Stimulated activated CD8-positive, alpha-beta memory T cell treated with anti-CD3 and anti-CD28 coated beads, Interleukin-12 subunit alpha, Interleukin-12 subunit beta, amount 100 ng/mL, for 4 hours (primary cell): ENCODE measurements around the gene TMEM107.
"Not testable (repeated sequence)": the region's sequence is repeated elsewhere in the genome, so short reads cannot be mapped to it uniquely, and the experiment has no call there.

Experiments
- DNase-seq: peaks from one replicate; pipeline ENCODE4 v3.0.0-alpha.2; 2020; ENCODE audit warnings: low read depth

The TMEM107 gene

DNA sequence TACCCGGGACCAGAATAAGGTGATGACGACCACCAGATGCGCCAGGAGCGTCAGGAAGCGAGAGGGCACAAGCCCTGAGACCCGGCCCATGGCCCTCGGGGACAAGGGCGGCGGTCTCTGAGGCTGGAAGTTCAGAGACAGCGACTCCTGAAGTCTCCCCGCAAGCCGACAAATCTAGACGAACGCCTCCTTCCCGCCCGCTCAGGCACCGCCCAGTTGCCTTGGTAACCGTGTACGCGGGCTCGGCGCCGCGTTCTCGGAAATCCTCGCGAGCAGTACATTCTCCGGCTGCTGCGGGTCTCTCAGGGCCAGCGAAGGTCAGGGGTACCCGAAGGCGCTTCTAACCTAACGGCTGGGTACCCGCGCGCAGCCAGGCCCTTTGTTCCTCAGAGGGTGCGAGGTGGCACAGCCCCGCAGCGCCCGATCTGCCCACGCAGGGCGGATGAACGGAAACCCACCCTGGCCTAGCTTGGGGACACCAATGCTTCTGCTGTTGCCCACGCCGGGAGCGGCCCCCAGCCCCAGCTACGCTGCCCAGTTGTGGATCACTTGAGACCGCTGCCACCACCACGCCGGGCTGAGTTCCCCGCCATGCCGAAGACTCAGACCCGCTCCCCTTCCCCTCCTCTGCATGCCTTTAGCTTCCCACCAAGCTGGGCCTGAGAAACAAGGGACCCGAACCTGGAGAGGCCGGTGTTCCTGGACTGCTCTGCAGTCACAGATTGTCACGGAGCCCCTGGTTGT is at the start of gene TMEM107:
TMEM107 (minus strand) TSS at position 184 of the 744 bp plus-strand sequence; CDS start at position 90, 94 bp downstream.
- peak; percentile 73 for DNase-seq

DNA sequence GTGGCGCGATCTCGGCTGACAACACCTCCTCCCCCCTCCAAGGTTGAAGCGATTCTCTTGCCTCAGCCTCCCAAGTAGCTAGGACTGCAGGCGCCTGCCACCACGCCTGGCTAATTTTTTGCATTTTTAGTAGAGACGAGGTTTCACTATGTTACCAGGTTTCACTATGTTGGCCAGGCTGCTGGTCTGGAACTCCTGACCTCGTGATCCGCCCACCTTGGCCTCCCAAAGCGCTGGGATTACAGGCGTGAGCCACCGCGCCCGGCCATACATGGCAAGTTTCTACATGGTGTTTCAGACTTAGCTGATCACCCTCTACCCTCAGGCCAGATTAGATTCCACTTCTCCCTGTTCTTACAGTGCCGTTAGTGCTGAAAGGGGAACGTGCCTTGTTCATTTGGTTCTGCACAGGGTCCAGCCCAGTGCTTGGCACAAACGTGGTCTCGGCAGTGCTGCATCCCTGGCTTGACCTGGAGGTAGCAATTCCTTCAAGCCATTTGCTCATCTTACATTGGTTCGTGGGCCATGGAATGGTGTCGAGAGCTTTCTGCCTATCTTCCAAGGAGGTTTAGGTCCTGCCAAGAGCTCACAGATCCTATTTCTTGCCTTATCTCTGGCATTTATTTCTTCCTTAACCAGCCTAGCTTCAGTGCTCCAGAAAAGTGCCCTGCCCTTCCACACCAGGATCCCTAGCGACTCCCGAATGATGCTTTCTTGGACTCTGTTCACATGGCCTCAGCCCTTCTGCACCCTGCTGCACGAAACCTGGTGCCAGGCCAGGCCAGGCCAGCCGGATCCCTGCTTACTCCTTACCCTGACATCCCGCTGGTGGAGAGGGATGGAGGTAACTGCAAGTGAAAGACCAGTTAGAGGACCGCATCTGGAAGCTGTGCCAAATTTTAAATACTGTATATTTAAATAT is 49.0 kb upstream of the TMEM107 start:
- DNase-seq = no peak

DNA sequence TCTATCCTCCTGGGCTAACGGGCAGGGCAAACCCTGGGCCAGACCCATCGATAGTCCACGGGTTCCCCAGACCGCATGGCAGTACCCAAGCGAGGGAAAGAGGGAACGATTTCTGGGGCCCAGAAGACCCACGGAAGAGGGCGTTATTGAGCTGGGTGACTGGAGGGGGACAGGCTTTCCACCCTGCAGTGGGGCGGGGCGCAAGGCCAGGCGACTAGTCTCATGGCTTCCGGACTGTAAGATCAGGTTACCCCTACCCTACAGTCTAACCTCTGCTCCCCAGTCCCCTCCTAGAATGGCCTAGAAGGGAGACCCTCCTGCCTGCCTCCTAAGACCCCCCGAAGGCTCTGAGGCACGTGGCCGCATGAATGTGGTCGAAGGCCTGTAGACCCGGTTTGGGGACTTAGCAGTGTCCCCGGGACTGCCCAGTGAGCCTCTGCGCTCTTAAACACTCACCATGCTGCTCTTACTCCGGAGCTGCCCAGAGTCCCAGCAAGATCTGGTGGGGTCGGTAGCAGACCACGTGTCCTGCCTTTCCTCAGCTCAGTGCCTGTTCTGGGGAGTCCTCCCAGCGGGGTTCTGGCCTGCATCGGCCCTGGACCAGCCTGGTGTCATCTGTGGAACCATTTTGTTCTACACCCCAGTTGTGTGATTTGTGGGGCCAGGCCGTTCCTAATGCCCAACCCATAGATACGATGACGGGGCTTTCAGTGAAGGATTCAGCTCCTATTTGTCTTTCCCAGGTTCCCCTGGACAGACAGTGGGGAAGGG is 47.4 kb upstream of the TMEM107 start:
- DNase-seq = no peak

DNA sequence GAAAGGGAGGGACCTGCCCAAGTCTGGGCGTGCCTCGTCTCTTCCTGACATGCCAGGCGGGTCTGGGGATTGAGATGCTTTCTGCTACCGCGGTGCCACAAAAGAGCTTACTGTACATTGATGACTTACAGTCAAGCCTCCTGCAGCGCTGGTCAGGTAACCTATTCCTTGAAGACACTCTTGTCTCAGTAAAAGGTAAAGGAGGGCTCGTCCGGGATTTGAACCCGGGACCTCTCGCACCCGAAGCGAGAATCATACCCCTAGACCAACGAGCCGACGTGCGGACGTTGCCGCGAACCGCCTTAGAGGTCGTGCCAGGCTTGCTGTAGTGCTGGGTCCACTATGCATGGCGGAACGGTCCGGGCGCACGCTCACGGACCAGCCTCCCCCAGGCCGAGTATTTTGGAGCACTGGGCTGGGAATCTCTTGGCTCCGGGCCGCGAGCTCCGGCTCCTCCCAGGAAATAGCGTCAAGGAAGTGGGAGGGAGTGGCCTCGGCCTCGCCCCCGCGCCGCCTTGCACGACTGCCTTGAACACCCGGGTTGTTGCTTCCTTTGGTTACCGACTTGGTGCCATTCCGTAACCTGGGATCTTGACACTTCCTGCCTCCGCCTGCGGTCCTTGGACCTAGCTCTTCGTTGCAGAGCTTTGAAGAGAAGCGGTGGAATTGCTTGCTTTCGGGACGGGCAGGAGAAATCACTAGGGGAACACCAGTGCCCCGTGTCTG is 46.6 kb upstream of the TMEM107 start:
- peak; percentile 83 for DNase-seq

DNA sequence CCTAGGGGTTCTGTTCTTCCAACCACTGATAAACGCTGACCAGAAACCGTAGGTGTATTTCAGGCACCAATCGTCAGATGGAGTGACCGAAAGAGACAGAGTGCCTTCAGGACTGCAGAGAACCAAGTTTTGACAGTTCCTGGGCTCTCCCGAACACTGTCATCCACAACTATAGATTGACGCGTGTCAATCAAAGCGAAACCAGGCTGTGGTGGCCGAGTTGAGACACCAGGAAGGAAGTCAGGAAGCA is 46.1 kb upstream of the TMEM107 start:
- DNase-seq = no peak

DNA sequence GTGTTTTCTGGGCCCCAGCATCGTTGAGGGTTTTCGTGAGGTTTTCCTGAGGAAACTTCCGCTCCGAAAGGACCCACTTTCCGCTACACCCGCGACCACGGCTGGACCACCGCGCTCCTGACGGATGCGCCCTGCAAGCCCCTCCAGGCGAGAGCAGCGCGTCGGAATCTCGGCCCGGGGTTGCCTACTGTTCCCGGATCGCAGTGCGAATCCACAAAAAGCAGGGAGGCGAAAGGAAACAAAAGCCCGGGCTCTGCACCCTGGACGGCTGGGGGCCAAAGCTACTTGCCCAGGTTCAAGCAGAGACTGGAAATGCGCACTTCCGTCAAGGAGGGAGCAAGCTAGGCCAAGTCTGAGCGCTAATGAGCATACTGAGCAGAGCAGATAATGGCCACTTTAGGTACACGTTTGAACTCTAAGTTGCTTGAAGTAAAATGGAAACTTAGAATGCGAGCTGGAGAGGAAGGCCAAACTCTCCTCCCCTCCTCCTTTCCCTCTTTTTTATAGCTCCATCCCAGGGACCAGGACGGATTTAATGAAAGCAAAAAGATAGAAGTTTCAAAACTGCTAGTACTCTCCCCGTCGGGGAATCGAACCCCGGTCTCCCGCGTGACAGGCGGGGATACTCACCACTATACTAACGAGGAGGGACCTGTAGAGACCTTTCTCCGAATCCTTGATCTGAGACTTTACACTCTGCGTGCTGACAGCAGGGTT is 45.6 kb upstream of the TMEM107 start:
- peak; percentile 72 for DNase-seq

DNA sequence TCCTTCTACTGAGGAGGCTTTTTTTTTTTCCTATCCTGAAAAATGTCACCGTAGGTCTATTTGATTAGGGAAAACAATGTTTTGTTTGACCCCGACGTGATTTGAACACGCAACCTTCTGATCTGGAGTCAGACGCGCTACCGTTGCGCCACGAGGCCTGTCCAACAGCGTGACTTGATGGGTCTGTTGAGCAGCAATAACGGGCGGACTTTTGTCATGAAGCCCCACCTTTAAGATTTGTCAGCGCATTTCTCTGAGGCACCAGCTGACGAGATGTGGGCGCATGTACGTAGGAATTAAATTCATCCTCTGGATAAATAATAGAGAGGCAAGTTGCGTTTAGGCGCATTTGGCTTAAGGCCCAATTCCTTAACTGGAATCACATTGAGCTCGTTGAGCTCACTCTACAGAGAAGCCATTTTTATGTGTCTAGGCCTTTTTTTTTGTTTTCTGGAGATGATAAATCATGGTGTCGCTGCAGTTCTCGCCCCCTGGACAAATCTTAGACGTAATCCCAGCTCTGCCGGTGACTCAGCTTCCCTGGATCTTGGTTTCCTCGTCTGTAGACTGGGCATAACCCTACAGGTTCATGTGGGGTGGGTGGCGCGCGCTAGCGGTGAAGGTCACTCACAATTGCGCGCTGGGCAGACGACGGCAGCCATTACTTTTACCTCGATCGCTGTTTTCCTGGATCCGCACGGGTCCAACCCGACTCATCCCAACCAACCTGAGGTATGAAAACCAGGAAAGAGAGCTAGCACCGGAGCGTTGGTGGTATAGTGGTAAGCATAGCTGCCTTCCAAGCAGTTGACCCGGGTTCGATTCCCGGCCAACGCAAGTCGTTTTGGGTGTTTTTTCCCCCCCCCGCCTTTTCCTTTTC is 44.8 kb upstream of the TMEM107 start:
- peak; percentile 73 for DNase-seq

DNA sequence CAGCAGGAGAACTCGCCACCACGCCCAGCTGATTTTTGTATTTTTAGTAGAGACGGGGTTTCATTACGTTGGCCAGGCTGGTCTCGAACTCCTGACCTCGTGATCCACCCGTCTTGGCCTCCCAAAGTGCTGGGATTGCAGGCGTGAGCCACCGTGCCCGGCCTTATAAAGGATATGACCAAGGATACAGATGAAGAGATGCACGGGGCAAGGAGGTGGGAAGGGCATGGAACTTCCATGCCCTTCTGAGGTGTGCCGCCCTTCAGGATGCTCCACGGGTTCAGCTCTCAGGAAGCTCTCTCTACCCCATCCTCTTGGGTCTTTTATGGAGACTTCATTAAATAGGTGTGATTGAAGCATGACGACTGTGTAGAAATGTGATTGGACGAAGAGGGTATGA is 37.8 kb upstream of the TMEM107 start:
- not testable (repeated sequence) for DNase-seq

DNA sequence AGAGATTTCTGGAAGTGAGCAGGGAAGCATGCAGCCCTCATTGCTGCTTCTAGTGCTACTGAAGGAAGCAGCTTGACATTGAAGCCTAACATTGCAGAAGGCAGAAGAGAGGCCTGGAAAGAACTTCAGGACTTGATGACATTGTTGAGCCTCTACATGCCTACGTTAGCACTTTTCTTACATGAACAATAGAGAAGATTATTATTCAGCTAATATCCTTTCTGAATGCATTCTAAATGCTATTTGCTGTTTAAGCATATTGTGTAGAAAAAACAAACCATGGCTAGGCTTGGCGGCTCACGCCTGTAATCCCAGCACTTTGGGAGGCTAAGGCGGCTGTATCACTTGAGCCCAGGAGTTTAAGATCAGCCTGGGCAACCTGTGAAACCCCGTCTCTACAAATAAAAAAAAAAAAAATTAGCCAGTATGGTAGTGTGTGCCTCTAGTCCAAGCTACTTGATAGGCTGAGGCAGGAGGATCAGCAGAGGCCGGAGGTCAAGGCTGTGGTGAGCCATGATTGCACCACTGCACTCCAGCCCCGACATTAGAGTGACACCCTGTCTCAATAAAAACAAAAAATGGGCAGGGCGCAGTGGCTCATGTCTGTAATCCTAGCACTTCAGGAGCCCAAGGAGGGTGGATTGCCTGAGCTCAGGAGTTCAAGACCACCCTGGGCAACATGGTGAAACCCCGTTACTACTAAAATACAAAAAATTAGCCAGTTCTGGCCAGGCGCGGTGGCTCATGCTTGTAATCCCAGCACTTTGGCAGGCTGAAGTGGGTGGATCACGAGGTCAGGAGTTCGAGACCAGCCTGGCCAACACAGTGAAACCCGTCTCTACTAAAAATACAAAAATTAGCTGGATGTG is 36.4 kb upstream of the TMEM107 start:
- no peak for DNase-seq

DNA sequence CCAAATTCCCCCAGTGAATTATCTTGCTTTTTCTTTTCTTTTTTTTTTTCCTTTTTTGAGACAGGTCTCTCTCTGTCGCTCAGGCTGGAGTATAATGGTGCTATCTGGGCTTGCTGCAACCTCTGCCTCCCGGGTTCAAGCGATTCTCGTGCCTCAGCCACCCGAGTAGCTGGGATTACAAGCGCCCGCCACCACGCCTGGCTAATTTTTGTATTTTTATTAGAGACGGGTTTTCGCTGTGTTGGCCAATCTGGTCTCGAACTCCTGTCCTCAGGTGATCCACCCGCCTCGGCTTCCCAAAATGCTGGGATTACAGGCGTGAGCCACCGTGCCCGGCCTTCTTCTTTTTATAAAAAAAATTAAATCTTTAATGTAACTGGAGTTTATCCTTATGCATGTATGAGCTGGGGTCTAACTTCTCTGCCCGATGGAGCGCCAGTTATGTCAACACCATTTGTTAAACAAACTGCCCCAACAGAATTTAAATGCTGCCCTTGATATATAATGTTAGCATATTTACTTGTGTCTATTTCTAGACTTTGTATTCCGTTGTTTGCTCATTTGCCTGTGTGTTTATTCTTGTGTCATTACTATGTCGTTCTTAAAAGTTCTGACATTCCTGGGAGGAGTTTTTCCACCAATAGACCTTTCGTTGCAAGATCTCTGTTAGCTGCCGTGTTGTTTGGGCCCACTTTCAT is 34.7 kb upstream of the TMEM107 start:
- no peak for DNase-seq

DNA sequence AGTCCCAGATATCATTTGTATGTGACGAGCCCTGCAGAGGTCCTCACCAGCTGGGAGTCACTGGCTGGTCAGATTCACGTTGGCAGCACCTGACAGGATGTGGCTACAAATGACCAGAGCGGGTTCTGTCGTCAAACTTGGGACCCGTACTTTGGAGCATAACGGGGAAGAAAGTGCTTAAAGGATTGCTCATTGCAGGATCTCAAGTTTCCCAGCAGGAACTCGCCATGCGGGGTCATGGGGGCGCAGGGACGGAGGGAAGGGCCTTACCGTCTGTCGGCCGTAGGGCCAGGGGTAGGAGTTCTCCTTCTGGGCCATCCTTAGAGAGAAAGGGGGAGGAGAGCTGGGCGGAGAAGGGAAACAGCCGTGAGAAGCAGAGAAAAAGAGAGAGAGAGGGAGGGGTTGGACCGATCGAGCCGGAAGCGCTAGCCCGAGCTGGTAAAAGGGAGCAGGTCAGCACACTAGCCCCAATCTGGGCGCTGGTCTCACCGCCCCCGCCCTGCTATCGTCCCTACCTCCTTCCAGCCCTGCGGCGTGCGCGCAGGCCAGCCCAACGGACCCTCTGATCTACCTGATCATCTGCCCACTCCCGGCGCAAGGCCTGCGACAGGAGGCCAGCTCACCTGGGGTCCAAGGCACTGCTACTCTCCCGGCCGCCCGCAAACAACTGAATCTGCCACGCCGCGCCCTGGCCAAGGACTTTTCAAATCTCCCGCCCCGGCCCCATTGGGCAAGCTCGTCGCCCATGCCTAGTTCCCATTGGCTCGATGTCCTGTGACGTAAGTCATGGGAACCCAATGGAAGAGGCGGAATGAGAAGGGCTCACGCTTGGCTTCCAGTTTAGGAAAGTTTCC is 34.0 kb upstream of the TMEM107 start, which contains the start of gene AURKB:
AURKB (minus strand) TSS at position 669 of the 854 bp plus-strand sequence; CDS start at position 318, 351 bp downstream.
- DNase-seq = peak; percentile 73

DNA sequence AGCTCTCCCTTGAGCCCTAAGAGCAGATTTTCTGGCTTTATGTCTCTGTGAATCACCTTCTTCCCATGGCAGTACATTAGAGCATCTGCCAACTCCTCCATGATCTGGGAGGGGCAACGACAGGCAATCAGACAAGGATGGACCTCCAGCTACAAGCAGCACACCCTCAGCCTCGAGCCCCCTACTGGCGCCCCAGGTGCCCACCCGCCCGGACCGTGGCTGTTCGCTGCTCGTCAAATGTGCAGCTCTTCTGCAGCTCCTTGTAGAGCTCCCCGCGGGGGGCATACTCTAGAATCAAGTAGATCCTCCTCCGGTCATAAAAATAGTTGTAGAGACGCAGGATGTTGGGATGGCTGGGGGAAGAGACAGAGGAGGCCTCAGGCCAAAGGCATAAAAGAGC is 30.4 kb upstream of the TMEM107 start:
- no peak for DNase-seq

DNA sequence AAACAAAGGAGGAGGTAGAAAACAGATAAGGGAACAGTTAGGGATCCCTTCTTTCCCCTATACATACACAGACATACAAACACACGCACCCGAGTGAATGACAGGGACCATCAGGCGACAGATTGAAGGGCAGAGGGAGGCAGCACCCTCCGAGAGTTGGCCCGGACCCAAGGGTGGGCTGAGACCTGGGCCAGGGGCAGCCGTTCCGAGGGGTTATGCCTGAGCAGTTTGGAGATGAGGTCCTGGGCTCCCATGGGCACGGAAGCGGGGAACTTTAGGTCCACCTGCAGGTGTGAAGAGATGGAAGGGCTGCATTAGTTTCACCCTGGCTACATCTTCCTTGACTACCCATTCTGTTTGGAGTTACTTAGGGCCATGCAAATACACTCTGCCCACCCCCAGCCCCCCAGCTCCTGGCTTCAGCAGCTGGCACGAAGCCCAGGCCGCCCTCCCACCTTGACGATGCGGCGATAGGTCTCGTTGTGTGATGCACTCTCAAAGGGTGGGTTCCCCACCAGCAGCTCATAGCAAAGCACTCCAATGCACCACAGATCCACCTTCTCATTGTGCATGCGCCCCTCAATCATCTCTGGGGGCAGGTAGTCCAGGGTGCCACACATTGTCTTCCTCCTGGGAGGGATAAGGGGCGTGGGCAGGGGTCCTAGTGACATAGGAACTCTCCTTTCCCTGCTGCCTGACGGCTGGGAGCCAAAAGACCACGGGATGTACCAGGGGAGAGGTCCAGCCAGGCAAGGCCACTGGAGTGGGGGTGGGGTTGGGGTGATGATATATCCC is 28.8 kb upstream of the TMEM107 start:
- DNase-seq = no peak

DNA sequence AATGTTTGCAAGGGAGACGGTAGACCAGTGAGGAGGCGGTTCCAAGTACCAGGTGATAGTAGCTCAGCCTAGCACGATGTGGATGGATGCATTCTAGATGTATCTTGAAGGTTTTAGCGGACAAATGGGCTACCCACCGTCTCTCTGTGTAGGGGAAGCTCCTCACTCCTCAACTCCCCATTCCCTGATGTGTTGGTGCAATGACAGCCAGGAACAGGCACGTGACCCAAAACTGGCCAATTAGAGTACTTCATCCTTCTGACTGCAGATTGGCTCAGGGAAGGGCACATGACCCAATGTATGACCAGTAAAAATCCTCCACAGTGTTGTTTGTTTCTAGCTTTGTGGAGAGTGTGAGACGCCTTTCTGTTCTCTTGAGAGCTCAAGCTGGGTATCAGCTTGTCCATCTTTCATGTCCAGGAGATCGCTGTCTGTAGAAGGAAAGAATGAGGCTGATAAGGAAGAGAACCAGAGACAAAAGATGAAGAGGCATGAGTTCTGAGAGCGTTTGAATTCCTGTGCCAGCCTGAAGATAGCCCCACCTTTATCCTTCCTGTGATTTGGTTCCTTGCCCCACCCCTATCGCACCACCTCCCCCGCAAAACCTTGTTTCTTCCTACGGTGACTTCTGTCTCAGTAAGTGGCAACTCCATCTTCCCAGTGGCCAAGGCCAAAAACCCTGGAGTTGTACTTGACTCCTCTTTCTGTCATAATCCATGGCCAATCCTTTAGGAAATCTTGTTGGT is 16.1 kb upstream of the TMEM107 start:
- no peak for DNase-seq

DNA sequence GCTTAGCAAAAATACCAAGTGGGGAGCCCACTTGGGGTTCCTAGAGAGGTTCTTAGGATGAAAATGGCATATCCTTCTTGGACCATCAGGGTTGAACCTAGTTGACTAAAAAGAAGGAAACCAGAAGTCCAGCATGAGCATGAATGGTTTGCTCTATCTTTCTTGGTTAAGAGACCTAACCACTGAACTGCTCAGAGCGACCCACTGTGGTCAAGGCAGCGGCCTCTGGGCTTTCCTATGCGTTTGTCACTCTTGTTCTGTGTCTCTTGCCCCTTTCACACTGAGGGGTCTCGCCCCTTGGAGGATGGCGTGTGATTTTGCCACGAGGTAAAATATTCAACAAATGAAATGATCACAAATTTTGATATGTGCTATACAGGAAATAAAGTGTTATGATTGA is 14.3 kb upstream of the TMEM107 start:
- no peak for DNase-seq
